Endothelial cell of umbilical vein (primary cell): ENCODE results near the gene LRWD1. TPM values are rescaled to one million over a fixed set of nuclear protein-coding genes. Genes with fewer than 3 reads are reported as not detected.
A peak's percentile ranks its signal among the peaks of the same experiment; 100 is the strongest.

Experiments
- BruUV-seq: library from RNA; stranded (reverse); fragments of 400-500 nt; replicated peaks from 2 replicates; lab custom pipeline; 2021; lab: Mats Ljungman, UMichigan
- CTCF ChIA-PET: fragments of 300-600, 350-600 bp; sonication (Branson Sonifier 250); formaldehyde crosslinking; loops from one replicate; lab custom pipeline; 2021; ENCODE audit warnings: antibody characterized with exemption, inconsistent platforms; lab: Charles Lee
- POLR2A ChIA-PET: fragments of 300-600, 350-600 bp; sonication (Branson Sonifier 250); formaldehyde crosslinking; loops from one replicate; lab custom pipeline; 2021; ENCODE audit warnings: antibody characterized with exemption, inconsistent platforms; lab: Charles Lee
- DNase-seq: peaks from one replicate; pipeline ENCODE4 v3.0.0-alpha.2; 2011; ENCODE audit warnings: low read depth, low spot score
- FAIRE-seq: peaks from 2 replicates; lab custom pipeline; 2011; peaks lifted over from hg19 to GRCh38; lab: Jason Lieb, UNC
- H2AFZ ChIP-seq: 2 replicates; pipeline ENCODE4 v1.6.0; 2012; ENCODE audit warnings: low read depth, low read length, control low read depth, inconsistent platforms
- H3K27ac ChIP-seq: 2 replicates; pipeline ENCODE4 v1.5.1; 2011; ENCODE audit warnings: low read depth, mild to moderate bottlenecking, control low read depth, low read length, moderate library complexity; ENCODE audit not compliant: insufficient read depth
- H3K27me3 ChIP-seq, 2 experiments: 2 replicates each; pipeline versions ENCODE4 v1.6.0 to v1.6.1; 2011; ENCODE audit warnings: low read length in 2 of 2, mixed read lengths in 1 of 2; ENCODE audit not compliant: control insufficient read depth in 2 of 2, insufficient read depth in 2 of 2
- H3K36me3 ChIP-seq, 2 experiments: 2 replicates in 1 of 2; 3 replicates in 1 of 2; pipeline ENCODE4 v1.5.1; 2011; ENCODE audit warnings: low read length in 2 of 2, mild to moderate bottlenecking in 1 of 2, moderate library complexity in 1 of 2; ENCODE audit not compliant: control insufficient read depth in 2 of 2, insufficient read depth in 2 of 2; ENCODE audit errors: extremely low read depth in 1 of 2
- H3K4me1 ChIP-seq: 3 replicates; pipeline ENCODE4 v1.5.1; 2011; ENCODE audit warnings: mild to moderate bottlenecking, low read length; ENCODE audit not compliant: control insufficient read depth, insufficient read depth; ENCODE audit errors: extremely low read depth
- H3K4me2 ChIP-seq: 2 replicates; pipeline ENCODE4 v1.6.1; 2011; ENCODE audit warnings: low read length, control low read depth, mixed read lengths; ENCODE audit not compliant: insufficient read depth
- H3K4me3 ChIP-seq, 3 experiments: fragments of 200-600 bp in 1 of 3; sonication (generic), shearing (Covaris generic) in 1 of 3; replicated peaks in 1 of 3; 2 replicates each; pipeline ENCODE4 v1.5.1; 2011 to 2016; ENCODE audit warnings: control low read depth in 3 of 3, low read length in 3 of 3, mild to moderate bottlenecking in 2 of 3, inconsistent platforms in 1 of 3, low read depth in 1 of 3, moderate library complexity in 1 of 3; ENCODE audit not compliant: insufficient read depth in 1 of 3
- H3K79me2 ChIP-seq: 2 replicates; pipeline ENCODE4 v1.6.0; 2012; ENCODE audit warnings: low read length, inconsistent platforms; ENCODE audit not compliant: control insufficient read depth, insufficient read depth
- H3K9ac ChIP-seq: replicated peaks from 2 replicates; pipeline ENCODE3; 2011; ENCODE audit warnings: low read length, control low read depth; ENCODE audit not compliant: insufficient read depth; ENCODE audit errors: extremely low read depth
- H3K9me1 ChIP-seq: replicated peaks from 3 replicates; pipeline ENCODE4 v1.6.0; 2011; ENCODE audit warnings: mild to moderate bottlenecking, low read length; ENCODE audit not compliant: control insufficient read depth, insufficient read depth; ENCODE audit errors: extremely low read depth
- H3K9me3 ChIP-seq: replicated peaks from 2 replicates; pipeline ENCODE4 v1.5.1; 2012; ENCODE audit warnings: low read length, inconsistent platforms; ENCODE audit not compliant: control insufficient read depth, insufficient read depth
- H4K20me1 ChIP-seq: replicated peaks from 2 replicates; pipeline ENCODE3; 2011; ENCODE audit warnings: mild to moderate bottlenecking, low read length; ENCODE audit not compliant: control insufficient read depth, insufficient read depth; ENCODE audit errors: extremely low read depth
- EZH2 ChIP-seq: IDR thresholded peaks from 2 replicates; pipeline ENCODE4 v1.6.1; 2012; ENCODE audit warnings: borderline replicate concordance, low read depth, mild to moderate bottlenecking, moderate library complexity, low read length, inconsistent platforms; ENCODE audit not compliant: severe bottlenecking
- FOS ChIP-seq: IDR thresholded peaks from 2 replicates; pipeline ENCODE4 v1.6.1; 2011; ENCODE audit warnings: mild to moderate bottlenecking, low read length, moderate library complexity, borderline replicate concordance; ENCODE audit not compliant: insufficient read depth
- GATA2 ChIP-seq: IDR thresholded peaks from 2 replicates; pipeline ENCODE4 v1.7.0; 2011; ENCODE audit warnings: low read depth, mild to moderate bottlenecking, moderate library complexity, mixed read lengths, low read length; ENCODE audit not compliant: insufficient read length, insufficient read depth
- JUN ChIP-seq: IDR thresholded peaks from 2 replicates; pipeline ENCODE4 v1.6.1; 2011; ENCODE audit warnings: borderline replicate concordance, low read depth; ENCODE audit not compliant: insufficient read length, insufficient read depth
- MYC ChIP-seq: IDR thresholded peaks from one replicate; pipeline ENCODE4 v1.6.1; 2011; ENCODE audit warnings: mild to moderate bottlenecking, low read depth, low read length
- POLR2A ChIP-seq: IDR thresholded peaks from 2 replicates; pipeline ENCODE4 v1.6.1; 2012; ENCODE audit warnings: low read depth, mild to moderate bottlenecking, control low read depth, low read length
- POLR2AphosphoS5 ChIP-seq: IDR thresholded peaks from 2 replicates; pipeline ENCODE4 v1.6.1; 2012; ENCODE audit warnings: low read depth, mild to moderate bottlenecking, control low read depth, low read length, moderate library complexity; ENCODE audit not compliant: insufficient read depth
- dilution Hi-C: fragments of 300-500 bp; cut with MboI; formaldehyde crosslinking; loops from one replicate; pipeline ENCODE4 v1.15.0; 2019; ENCODE audit warnings: low sequenced_read_pairs; ENCODE audit not compliant: extremely low pct_ligation_motif_present
- intact Hi-C: fragments of 100-400 bp; cut with micrococcal nuclease; formaldehyde crosslinking; loops from one replicate; pipeline ENCODE4 v1.10.0; 2022
- polyA plus RNA-seq, 4 experiments: library from polyadenylated mRNA; depleted of rRNA in 3 of 4; stranded (reverse) in 3 of 4; unstranded in 1 of 4; fragments of >200 nt; gene quantifications; 2 replicates each; pipeline versions ENCODE4 v1.2.1 to v1.2.3, GENCODE V29; 2011 to 2012; ENCODE audit warnings: missing spikeins in 1 of 4
- total RNA-seq: library from RNA; stranded (reverse); gene quantifications from 2 replicates; pipeline ENCODE4 v1.2.3, GENCODE V29; 2021
- TF ChIP-seq, protein P1 (sequence below), 2 donors: IDR thresholded peaks; 1 replicate in 1 of 2; 2 replicates in 1 of 2; pipeline ENCODE4 v1.5.1; 2011; ENCODE audit warnings: low read length in 2 of 2, mild to moderate bottlenecking in 2 of 2, moderate library complexity in 2 of 2, control low read depth in 1 of 2, inconsistent platforms in 1 of 2, low read depth in 1 of 2; ENCODE audit not compliant: insufficient read depth in 1 of 2; ENCODE audit errors: extremely low read depth in 1 of 2
- TF ChIP-seq, protein P2 (sequence below): IDR thresholded peaks from 2 replicates; pipeline ENCODE4 v1.6.1; 2011; ENCODE audit not compliant: insufficient read depth, insufficient read length

The LRWD1 gene
- total and polyA plus RNA-seq, 2 donors (not counting 3 experiments of a cell fraction or from before 2014, with no cell fraction given) = 21.7 to 22.7 TPM

DNA sequence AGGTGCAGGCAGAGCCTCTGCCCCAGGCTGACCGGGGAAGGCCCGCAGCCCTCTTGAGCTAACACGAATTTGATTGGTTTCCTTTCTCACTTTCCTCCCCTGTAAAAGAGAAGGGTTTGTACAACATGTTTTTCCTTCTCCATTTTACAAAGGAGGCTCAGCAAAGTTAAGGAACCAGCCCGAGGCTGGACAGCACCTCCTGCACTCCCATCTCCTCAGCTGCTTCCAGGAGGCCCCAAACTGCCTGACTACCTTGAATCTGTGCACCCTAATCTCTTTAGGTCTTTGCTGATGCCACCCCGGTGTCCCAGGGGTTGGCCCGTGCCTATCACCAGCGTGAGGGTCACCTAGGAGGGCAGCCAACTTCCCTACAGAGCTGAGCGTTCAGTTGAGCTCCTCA lies 4.3 kb upstream of the LRWD1 start:
- Histone ChIP-seq H2AFZ (no peak overlapping the region), H3K27ac (no peak overlapping the region), H3K79me2 (peaks cover 6% of the 10 kb centered on the region), H3K9me1 (no peaks in the 10 kb centered on the region), H3K9me3 (no peaks in the 10 kb centered on the region), H3K4me3 (no peak overlapping the region), H3K4me2 (no peak overlapping the region), H3K4me1 (peaks cover 4% of the 10 kb centered on the region), H3K9ac (no peak overlapping the region), H3K27me3 (no peaks in the 10 kb centered on the region), H4K20me1 (no peaks in the 10 kb centered on the region), H3K36me3 (peaks cover 4 to 9% of the 10 kb centered on the region in 2 experiments)
- no peak for TF ChIP-seq POLR2A
- TF ChIP-seq, protein P1, sequence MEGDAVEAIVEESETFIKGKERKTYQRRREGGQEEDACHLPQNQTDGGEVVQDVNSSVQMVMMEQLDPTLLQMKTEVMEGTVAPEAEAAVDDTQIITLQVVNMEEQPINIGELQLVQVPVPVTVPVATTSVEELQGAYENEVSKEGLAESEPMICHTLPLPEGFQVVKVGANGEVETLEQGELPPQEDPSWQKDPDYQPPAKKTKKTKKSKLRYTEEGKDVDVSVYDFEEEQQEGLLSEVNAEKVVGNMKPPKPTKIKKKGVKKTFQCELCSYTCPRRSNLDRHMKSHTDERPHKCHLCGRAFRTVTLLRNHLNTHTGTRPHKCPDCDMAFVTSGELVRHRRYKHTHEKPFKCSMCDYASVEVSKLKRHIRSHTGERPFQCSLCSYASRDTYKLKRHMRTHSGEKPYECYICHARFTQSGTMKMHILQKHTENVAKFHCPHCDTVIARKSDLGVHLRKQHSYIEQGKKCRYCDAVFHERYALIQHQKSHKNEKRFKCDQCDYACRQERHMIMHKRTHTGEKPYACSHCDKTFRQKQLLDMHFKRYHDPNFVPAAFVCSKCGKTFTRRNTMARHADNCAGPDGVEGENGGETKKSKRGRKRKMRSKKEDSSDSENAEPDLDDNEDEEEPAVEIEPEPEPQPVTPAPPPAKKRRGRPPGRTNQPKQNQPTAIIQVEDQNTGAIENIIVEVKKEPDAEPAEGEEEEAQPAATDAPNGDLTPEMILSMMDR (IDR thresholded peaks at IDR 0.05; ENCODE audit: extremely low read depth in 1 of 2, insufficient read depth in 1 of 2, low read depth in 1 of 2, low read length in 2 of 2) = no peak
- TF ChIP-seq JUN = no peak
- TF ChIP-seq EZH2 = no peak
- dilution Hi-C loops (no loop called here), intact Hi-C loops (no loop called here)
- ChIA-PET CTCF (interaction anchor here (0.8 kb wide), 1 partner anchor 56 kb away, joined by 3 read pairs; no protein-coding TSS in a partner anchor), POLR2A (no interaction called here)
- DNase-seq (no peak), FAIRE-seq (no peak)
- no TSS peak for BruUV-seq

GRCh38 chr7:102463841-102464576 lies 775 bp upstream of the LRWD1 start:
- Histone ChIP-seq H2AFZ (peak overlapping the region; percentile 96), H4K20me1 (no peaks in the 10 kb centered on the region), H3K36me3 (peaks cover 0 to 3% of the 10 kb centered on the region in 2 experiments), H3K9ac (peak overlapping the region; percentile 84), H3K9me3 (no peaks in the 10 kb centered on the region), H3K27ac (no peak overlapping the region), H3K27me3 (no peaks in the 10 kb centered on the region), H3K9me1 (no peaks in the 10 kb centered on the region), H3K4me3 (peak overlapping the region; percentile 63 to 81 (median 70)), H3K4me2 (peak overlapping the region; percentile 53), H3K4me1 (peaks cover 9% of the 10 kb centered on the region), H3K79me2 (peaks cover 6% of the 10 kb centered on the region)
- DNase-seq (no peak), FAIRE-seq (no peak)
- BruUV-seq = no TSS peak
- no peak for TF ChIP-seq MYC
- TF ChIP-seq EZH2 = no peak
- TF ChIP-seq, protein P2, sequence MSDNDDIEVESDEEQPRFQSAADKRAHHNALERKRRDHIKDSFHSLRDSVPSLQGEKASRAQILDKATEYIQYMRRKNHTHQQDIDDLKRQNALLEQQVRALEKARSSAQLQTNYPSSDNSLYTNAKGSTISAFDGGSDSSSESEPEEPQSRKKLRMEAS = no peak
- TF ChIP-seq, protein P1 (IDR thresholded peaks at IDR 0.05; ENCODE audit: extremely low read depth in 1 of 2, insufficient read depth in 1 of 2, low read depth in 1 of 2, low read length in 2 of 2) = no peak
- TF ChIP-seq POLR2A = no peak
- no peak for TF ChIP-seq GATA2
- TF ChIP-seq POLR2AphosphoS5 = no peak
- TF ChIP-seq FOS = no peak
- no peak for TF ChIP-seq JUN
- dilution Hi-C loops = no loop called here
- ChIA-PET CTCF (interaction anchor here (0.7 to 1.3 kb wide), 4 partner anchors 12 to 60 kb away, joined by 3 to 6 read pairs (median 4); no protein-coding TSS in a partner anchor), POLR2A (no interaction called here)
- intact Hi-C loops = loop anchor here (1.0 kb wide), 2 partner anchors 31 to 52 kb away; partner anchors contain the start of gene ORAI2
